Measurements from ENCODE around the gene CEACAM19. TPM values are rescaled to one million over a fixed set of nuclear protein-coding genes. Genes with fewer than 3 reads are reported as not detected.

The CEACAM19 gene
- total RNA-seq, 1 experiment from 2014 or later: 3.5 TPM

DNA sequence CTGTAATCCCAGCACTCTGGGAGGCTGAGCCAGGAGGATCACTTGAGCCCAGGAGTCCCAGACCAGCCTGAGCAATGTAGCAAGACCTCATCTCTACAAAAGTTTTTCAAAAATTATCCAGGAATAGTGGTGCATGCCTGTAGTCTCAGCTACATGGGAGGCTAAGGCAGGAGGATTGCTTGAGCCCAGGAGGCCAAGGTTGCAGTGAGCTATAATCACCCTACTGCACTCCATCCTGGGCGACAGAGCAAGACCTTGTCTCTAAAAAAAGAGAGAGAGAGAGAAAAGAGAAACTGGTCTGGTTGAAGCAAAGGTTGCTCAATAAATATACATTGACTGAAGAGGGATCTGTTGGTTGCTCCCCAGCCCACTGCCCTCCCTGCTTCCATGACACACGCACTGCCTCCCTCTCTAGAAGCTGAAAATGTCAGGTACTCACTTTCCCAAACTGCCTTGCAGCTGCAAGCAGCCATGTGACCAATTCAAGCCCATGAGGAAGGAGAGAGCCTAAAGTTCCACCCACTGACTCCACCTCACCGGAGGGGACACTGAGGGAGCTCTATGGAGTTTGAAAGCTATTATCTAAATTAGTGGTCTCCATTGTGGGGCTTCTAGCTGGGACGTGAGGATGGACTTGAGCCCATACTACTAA is 41.7 kb downstream of the CEACAM19 start:
- peaks cover 3% of the 10 kb centered on the region for H3K23me2 ChIP-seq (ENCODE audit: insufficient read length, low read depth, low read length, poor library complexity, severe bottlenecking)
- H3K27me3 ChIP-seq (ENCODE audit: insufficient read depth, low read length): no peaks in the 10 kb centered on the region
- H2AK5ac ChIP-seq (ENCODE audit: insufficient read length, low read length): no peak overlapping the region
- no CpG with 5 or more reads among the region's 4 CpGs for WGBS (ENCODE audit: extremely low coverage, insufficient read length, low lambda C conversion rate)
- H2BK12ac ChIP-seq (ENCODE audit: insufficient read length, low read depth, low read length): no peak overlapping the region
- H3K18ac ChIP-seq (ENCODE audit: insufficient read length, low read depth, low read length): no peak overlapping the region
- no peak overlapping the region for H3K4me2 ChIP-seq (ENCODE audit: insufficient read depth, insufficient read length, low read length)
- no peak overlapping the region for H3K27ac ChIP-seq (ENCODE audit: insufficient read length, low read depth, low read length)
- Mint-ChIP-seq H3K4me3 (no peak overlapping the region), H3K27me3 (ENCODE audit: low read depth) (peaks cover 5% of the 10 kb centered on the region), H3K27ac (no peak overlapping the region; a peak in 1 of 7 replicates), H3K9me3 (peaks cover 21% of the 10 kb centered on the region in 2 experiments), H3K36me3 (ENCODE audit: insufficient read depth in 1 of 3, low read depth in 3 of 3) (peaks cover 14 to 15% (median 15%) of the 10 kb centered on the region in 3 experiments), H3K4me1 (peaks cover 0 to under 1% of the 10 kb centered on the region in 2 experiments; a peak in 3 of 4 replicates)
- H3K9ac ChIP-seq (ENCODE audit: extremely low read depth, insufficient read length, low read length): no peak overlapping the region
- no peak overlapping the region for H4K5ac ChIP-seq (ENCODE audit: insufficient read length, low read depth, low read length)
- no peak overlapping the region for H3K14ac ChIP-seq (ENCODE audit: insufficient read depth, low read length)
- no peaks in the 10 kb centered on the region for H3K79me1 ChIP-seq (ENCODE audit: insufficient read depth, low read depth, low read length, poor library complexity, severe bottlenecking)
- 0 out of 2 replicates have a peak, but pooled peaks cover 2% of the 10 kb centered on the region for H3K79me2 ChIP-seq (ENCODE audit: insufficient read depth, low read length)
- H4K91ac ChIP-seq (ENCODE audit: insufficient read length, low read depth, low read length): no peak overlapping the region
- peaks cover 5% of the 10 kb centered on the region for H3K9me3 ChIP-seq (ENCODE audit: control insufficient read depth, low read depth, low read length)
- H3T11ph ChIP-seq (ENCODE audit: low read length): no peak overlapping the region
- no peak overlapping the region for H3K23ac ChIP-seq (ENCODE audit: insufficient read length, low read depth, low read length)
- no peak overlapping the region for H3K4ac ChIP-seq (ENCODE audit: low read depth, low read length)
- no peak overlapping the region for H2BK20ac ChIP-seq (ENCODE audit: low read depth, low read length, poor library complexity, severe bottlenecking)
- H2BK5ac ChIP-seq (ENCODE audit: insufficient read length, low read length): no peak overlapping the region
- no peaks in the 10 kb centered on the region for H4K20me1 ChIP-seq (ENCODE audit: control insufficient read depth, insufficient read depth, insufficient read length)
- no peaks in the 10 kb centered on the region for H3K4me1 ChIP-seq (ENCODE audit: insufficient read depth, low read length)
- TF ChIP-seq, protein P1, sequence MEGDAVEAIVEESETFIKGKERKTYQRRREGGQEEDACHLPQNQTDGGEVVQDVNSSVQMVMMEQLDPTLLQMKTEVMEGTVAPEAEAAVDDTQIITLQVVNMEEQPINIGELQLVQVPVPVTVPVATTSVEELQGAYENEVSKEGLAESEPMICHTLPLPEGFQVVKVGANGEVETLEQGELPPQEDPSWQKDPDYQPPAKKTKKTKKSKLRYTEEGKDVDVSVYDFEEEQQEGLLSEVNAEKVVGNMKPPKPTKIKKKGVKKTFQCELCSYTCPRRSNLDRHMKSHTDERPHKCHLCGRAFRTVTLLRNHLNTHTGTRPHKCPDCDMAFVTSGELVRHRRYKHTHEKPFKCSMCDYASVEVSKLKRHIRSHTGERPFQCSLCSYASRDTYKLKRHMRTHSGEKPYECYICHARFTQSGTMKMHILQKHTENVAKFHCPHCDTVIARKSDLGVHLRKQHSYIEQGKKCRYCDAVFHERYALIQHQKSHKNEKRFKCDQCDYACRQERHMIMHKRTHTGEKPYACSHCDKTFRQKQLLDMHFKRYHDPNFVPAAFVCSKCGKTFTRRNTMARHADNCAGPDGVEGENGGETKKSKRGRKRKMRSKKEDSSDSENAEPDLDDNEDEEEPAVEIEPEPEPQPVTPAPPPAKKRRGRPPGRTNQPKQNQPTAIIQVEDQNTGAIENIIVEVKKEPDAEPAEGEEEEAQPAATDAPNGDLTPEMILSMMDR (conservative IDR thresholded peaks at IDR 0.05): no peak
- no peak overlapping the region for H2BK120ac ChIP-seq (ENCODE audit: low read depth, low read length, poor library complexity, severe bottlenecking)
- no peak for DNase-seq
- H3K56ac ChIP-seq (ENCODE audit: insufficient read length, low read depth, low read length): no peak overlapping the region
- H4K8ac ChIP-seq (replicated peaks; ENCODE audit: insufficient read length, low read depth, low read length): no peak overlapping the region
- no peak overlapping the region for H2AFZ ChIP-seq (ENCODE audit: low read length)
- no peak overlapping the region for H2BK15ac ChIP-seq (ENCODE audit: low read depth, low read length)
